ENCODE measurements around the gene HOXB6. TPM values are rescaled to one million over a fixed set of nuclear protein-coding genes. Genes with fewer than 3 reads are reported as not detected.

The HOXB6 gene
- 9.4 and 10.2 TPM in 2 replicates for polyA plus RNA-seq (2011; rRNA removed)
- 8.7 and 9.0 TPM in 2 replicates for polyA plus RNA-seq (2012; cell fraction: cytosol; rRNA removed)
- 48.0 and 49.7 TPM in 2 replicates for polyA plus RNA-seq (2012; cell fraction: nucleus; rRNA removed)
- 12.3 to 14.9 TPM (median 14.7 TPM) in 3 replicates for polyA plus RNA-seq (2017; fragmentation: RNase III; extraction: RNeasy Plus Mini Kit Qiagen cat#74134 plus additional on column Dnase treatment)
- 4.4 and 4.9 TPM in 2 replicates for polyA minus RNA-seq (2011; rRNA and poly(A)+ RNA removed)

DNA sequence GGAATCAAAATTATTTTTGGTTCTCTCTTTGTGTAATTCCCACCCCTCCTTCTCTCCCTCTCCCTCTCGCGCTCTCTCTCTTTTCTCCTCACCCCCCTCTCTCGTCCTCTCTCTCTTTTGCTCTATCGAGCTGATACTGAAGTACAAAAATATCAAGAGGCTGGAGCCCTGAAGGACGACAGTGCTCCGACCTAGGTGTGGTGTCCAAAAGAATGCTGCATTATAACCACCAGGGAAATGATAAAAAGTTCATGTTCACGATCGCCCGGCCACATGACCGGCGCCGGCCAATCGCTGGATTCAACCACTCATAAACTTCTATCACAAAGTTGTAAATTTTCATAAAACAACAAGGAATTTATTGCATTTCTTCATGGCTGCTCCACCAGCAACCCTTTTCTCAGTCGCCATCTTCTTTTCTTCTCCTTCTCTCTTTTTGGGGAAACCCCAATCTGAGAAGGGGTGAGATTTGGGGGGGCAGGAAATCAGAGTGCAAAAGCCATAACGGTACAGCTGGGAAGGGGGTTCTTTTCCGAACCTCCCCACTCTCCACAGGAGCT, at the start of gene HOXB6:
Gene HOXB6 (minus strand): TSS at position 217 of the 560 bp plus-strand sequence. CDS start 6,836 bp downstream, outside the sequence.
- ChIA-PET CTCF (interaction anchor here (0.8 to 1.2 kb wide), 4 partner anchors 253 to 578 kb away, joined by 3 to 4 read pairs (median 4); no protein-coding TSS in a partner anchor), POLR2A (interaction anchor here (0.6 to 1.6 kb wide), 11 partner anchors 9 to 795 kb away, joined by 3 to 8 read pairs (median 3); partner anchors contain the start of gene SNX11)
- WGBS (ENCODE audit: missing lambda C conversion rate): 3% methylated on average over 16 of the region's 16 CpGs
- FAIRE-seq: peak; percentile 63
- H3K4me2 ChIP-seq: peak within 1 kb of the TSS; percentile 91
- DNase-seq (ENCODE audit: low read depth in 1 of 2, low spot score in 1 of 2): peak; percentile 67 to 79
- ATAC-seq: peak; percentile 40 to 51
- peaks cover 36% of the 10 kb centered on the region for H3K4me1 ChIP-seq
- no peaks in the 10 kb centered on the region for H3K9me3 ChIP-seq
- H3K27ac ChIP-seq: peak within 1 kb of the TSS; percentile 91 to 95
- peak within 1 kb of the TSS; percentile 59 for H3K4me3 ChIP-seq
- TF ChIP-seq ZSCAN20 (CRISPR knock-in tag; IDR thresholded peaks at IDR 0.05) (no peak), HOXA7 (CRISPR knock-in tag; IDR thresholded peaks at IDR 0.05) (no peak), EHF (CRISPR knock-in tag; IDR thresholded peaks at IDR 0.05) (no peak), SMC3 (IDR thresholded peaks at IDR 0.05) (no peak), PHF8 (IDR thresholded peaks at IDR 0.05; ENCODE audit: borderline replicate concordance, low read depth) (no peak), TP53 (CRISPR knock-in tag; IDR thresholded peaks at IDR 0.05) (no peak), POLR2AphosphoS2 (conservative IDR thresholded peaks at IDR 0.05; ENCODE audit: low read length) (no peak), RAD21 (conservative IDR thresholded peaks at IDR 0.05 in 1 of 2, IDR thresholded peaks at IDR 0.05 in 1 of 2) (no peak), HOXB5 (CRISPR knock-in tag; IDR thresholded peaks at IDR 0.05) (no peak), RARB (CRISPR knock-in tag; IDR thresholded peaks at IDR 0.05) (no peak), POLR2A (IDR thresholded peaks at IDR 0.05; ENCODE audit: low read length) (peak; percentile 62), RNF2 (IDR thresholded peaks at IDR 0.05; ENCODE audit: borderline replicate concordance, low read depth) (no peak), MYC (IDR thresholded peaks at IDR 0.05; ENCODE audit: borderline replicate concordance, low read length) (no peak), ESRRA (IDR thresholded peaks at IDR 0.05; ENCODE audit: borderline replicate concordance, low read length) (no peak), NFE2L2 (conservative IDR thresholded peaks at IDR 0.05; ENCODE audit: low read length) (no peak), CEBPB (IDR thresholded peaks at IDR 0.05) (no peak), HDAC2 (IDR thresholded peaks at IDR 0.05) (no peak), CHD4 (IDR thresholded peaks at IDR 0.05; ENCODE audit: borderline replicate concordance) (no peak), HEYL (CRISPR knock-in tag; IDR thresholded peaks at IDR 0.05) (no peak), FOSB (CRISPR knock-in tag; IDR thresholded peaks at IDR 0.05) (no peak)
- TF ChIP-seq, protein P1, sequence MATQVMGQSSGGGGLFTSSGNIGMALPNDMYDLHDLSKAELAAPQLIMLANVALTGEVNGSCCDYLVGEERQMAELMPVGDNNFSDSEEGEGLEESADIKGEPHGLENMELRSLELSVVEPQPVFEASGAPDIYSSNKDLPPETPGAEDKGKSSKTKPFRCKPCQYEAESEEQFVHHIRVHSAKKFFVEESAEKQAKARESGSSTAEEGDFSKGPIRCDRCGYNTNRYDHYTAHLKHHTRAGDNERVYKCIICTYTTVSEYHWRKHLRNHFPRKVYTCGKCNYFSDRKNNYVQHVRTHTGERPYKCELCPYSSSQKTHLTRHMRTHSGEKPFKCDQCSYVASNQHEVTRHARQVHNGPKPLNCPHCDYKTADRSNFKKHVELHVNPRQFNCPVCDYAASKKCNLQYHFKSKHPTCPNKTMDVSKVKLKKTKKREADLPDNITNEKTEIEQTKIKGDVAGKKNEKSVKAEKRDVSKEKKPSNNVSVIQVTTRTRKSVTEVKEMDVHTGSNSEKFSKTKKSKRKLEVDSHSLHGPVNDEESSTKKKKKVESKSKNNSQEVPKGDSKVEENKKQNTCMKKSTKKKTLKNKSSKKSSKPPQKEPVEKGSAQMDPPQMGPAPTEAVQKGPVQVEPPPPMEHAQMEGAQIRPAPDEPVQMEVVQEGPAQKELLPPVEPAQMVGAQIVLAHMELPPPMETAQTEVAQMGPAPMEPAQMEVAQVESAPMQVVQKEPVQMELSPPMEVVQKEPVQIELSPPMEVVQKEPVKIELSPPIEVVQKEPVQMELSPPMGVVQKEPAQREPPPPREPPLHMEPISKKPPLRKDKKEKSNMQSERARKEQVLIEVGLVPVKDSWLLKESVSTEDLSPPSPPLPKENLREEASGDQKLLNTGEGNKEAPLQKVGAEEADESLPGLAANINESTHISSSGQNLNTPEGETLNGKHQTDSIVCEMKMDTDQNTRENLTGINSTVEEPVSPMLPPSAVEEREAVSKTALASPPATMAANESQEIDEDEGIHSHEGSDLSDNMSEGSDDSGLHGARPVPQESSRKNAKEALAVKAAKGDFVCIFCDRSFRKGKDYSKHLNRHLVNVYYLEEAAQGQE (IDR thresholded peaks at IDR 0.05): peak; percentile 46; the same call in 1 of the 2 replicates
- TF ChIP-seq, protein P2, sequence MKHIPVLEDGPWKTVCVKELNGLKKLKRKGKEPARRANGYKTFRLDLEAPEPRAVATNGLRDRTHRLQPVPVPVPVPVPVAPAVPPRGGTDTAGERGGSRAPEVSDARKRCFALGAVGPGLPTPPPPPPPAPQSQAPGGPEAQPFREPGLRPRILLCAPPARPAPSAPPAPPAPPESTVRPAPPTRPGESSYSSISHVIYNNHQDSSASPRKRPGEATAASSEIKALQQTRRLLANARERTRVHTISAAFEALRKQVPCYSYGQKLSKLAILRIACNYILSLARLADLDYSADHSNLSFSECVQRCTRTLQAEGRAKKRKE (CRISPR knock-in tag; IDR thresholded peaks at IDR 0.05; ENCODE audit: low read depth): no peak
- TF ChIP-seq, protein P3, sequence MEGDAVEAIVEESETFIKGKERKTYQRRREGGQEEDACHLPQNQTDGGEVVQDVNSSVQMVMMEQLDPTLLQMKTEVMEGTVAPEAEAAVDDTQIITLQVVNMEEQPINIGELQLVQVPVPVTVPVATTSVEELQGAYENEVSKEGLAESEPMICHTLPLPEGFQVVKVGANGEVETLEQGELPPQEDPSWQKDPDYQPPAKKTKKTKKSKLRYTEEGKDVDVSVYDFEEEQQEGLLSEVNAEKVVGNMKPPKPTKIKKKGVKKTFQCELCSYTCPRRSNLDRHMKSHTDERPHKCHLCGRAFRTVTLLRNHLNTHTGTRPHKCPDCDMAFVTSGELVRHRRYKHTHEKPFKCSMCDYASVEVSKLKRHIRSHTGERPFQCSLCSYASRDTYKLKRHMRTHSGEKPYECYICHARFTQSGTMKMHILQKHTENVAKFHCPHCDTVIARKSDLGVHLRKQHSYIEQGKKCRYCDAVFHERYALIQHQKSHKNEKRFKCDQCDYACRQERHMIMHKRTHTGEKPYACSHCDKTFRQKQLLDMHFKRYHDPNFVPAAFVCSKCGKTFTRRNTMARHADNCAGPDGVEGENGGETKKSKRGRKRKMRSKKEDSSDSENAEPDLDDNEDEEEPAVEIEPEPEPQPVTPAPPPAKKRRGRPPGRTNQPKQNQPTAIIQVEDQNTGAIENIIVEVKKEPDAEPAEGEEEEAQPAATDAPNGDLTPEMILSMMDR (IDR thresholded peaks at IDR 0.05): no peak
- TF ChIP-seq, protein P4, sequence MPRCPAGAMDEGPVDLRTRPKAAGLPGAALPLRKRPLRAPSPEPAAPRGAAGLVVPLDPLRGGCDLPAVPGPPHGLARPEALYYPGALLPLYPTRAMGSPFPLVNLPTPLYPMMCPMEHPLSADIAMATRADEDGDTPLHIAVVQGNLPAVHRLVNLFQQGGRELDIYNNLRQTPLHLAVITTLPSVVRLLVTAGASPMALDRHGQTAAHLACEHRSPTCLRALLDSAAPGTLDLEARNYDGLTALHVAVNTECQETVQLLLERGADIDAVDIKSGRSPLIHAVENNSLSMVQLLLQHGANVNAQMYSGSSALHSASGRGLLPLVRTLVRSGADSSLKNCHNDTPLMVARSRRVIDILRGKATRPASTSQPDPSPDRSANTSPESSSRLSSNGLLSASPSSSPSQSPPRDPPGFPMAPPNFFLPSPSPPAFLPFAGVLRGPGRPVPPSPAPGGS (IDR thresholded peaks at IDR 0.05): no peak
- TF ChIP-seq, protein P5, sequence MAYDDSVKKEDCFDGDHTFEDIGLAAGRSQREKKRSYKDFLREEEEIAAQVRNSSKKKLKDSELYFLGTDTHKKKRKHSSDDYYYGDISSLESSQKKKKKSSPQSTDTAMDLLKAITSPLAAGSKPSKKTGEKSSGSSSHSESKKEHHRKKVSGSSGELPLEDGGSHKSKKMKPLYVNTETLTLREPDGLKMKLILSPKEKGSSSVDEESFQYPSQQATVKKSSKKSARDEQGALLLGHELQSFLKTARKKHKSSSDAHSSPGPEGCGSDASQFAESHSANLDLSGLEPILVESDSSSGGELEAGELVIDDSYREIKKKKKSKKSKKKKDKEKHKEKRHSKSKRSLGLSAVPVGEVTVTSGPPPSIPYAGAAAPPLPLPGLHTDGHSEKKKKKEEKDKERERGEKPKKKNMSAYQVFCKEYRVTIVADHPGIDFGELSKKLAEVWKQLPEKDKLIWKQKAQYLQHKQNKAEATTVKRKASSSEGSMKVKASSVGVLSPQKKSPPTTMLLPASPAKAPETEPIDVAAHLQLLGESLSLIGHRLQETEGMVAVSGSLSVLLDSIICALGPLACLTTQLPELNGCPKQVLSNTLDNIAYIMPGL (CRISPR knock-in tag; IDR thresholded peaks at IDR 0.05; ENCODE audit: borderline replicate concordance): 0 out of 2 replicates have a peak, but pooled peaks have one; percentile 22
- TF ChIP-seq, protein P6, sequence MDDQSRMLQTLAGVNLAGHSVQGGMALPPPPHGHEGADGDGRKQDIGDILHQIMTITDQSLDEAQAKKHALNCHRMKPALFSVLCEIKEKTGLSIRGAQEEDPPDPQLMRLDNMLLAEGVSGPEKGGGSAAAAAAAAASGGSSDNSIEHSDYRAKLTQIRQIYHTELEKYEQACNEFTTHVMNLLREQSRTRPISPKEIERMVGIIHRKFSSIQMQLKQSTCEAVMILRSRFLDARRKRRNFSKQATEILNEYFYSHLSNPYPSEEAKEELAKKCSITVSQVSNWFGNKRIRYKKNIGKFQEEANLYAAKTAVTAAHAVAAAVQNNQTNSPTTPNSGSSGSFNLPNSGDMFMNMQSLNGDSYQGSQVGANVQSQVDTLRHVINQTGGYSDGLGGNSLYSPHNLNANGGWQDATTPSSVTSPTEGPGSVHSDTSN (IDR thresholded peaks at IDR 0.05): no peak
- TF ChIP-seq, protein P7, sequence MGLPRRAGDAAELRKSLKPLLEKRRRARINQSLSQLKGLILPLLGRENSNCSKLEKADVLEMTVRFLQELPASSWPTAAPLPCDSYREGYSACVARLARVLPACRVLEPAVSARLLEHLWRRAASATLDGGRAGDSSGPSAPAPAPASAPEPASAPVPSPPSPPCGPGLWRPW (IDR thresholded peaks at IDR 0.05): no peak

Measured in A549 (cell line).